C4-2B (cell line): ENCODE results near the gene IL1R1.
A peak's percentile ranks its signal among the peaks of the same experiment; 100 is the strongest.

Source experiments
- H3K27ac ChIP-seq: fragments of 450-650 bp; 2 replicates; pipeline ENCODE4 v1.5.1; 2017
- ZFX ChIP-seq: fragments of 450-650 bp; IDR thresholded peaks from 2 replicates; pipeline ENCODE4 v1.6.1; 2017
- TF ChIP-seq, protein P1 (sequence below): fragments of 450-650 bp; conservative IDR thresholded peaks from 2 replicates; pipeline ENCODE4 v1.5.1; 2017; ENCODE audit warnings: mild to moderate bottlenecking

IL1R1 gene

DNA sequence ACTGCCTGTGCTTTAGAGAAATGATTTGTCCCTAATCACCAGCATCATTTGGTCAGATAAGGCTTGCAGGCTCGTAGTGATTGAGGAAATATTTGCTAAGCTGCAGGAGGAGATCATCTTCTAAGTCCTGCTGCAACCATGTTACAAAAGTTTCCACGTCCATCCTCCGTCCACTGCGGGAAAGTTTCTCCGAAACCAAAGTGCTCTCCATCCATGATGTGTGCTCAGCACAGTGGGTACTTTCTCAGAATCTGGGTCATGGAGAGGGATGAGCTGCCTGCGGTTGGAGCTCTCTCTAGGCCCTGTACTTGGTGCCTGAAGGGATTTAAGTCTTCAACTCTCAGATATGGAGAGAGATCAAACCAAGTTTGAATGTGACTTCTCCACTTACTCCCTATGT is 83.6 kb downstream of the IL1R1 start:
- TF ChIP-seq ZFX: no peak
- TF ChIP-seq, protein P1, sequence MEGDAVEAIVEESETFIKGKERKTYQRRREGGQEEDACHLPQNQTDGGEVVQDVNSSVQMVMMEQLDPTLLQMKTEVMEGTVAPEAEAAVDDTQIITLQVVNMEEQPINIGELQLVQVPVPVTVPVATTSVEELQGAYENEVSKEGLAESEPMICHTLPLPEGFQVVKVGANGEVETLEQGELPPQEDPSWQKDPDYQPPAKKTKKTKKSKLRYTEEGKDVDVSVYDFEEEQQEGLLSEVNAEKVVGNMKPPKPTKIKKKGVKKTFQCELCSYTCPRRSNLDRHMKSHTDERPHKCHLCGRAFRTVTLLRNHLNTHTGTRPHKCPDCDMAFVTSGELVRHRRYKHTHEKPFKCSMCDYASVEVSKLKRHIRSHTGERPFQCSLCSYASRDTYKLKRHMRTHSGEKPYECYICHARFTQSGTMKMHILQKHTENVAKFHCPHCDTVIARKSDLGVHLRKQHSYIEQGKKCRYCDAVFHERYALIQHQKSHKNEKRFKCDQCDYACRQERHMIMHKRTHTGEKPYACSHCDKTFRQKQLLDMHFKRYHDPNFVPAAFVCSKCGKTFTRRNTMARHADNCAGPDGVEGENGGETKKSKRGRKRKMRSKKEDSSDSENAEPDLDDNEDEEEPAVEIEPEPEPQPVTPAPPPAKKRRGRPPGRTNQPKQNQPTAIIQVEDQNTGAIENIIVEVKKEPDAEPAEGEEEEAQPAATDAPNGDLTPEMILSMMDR: no peak
- peak overlapping the region; percentile 72 for H3K27ac ChIP-seq

DNA sequence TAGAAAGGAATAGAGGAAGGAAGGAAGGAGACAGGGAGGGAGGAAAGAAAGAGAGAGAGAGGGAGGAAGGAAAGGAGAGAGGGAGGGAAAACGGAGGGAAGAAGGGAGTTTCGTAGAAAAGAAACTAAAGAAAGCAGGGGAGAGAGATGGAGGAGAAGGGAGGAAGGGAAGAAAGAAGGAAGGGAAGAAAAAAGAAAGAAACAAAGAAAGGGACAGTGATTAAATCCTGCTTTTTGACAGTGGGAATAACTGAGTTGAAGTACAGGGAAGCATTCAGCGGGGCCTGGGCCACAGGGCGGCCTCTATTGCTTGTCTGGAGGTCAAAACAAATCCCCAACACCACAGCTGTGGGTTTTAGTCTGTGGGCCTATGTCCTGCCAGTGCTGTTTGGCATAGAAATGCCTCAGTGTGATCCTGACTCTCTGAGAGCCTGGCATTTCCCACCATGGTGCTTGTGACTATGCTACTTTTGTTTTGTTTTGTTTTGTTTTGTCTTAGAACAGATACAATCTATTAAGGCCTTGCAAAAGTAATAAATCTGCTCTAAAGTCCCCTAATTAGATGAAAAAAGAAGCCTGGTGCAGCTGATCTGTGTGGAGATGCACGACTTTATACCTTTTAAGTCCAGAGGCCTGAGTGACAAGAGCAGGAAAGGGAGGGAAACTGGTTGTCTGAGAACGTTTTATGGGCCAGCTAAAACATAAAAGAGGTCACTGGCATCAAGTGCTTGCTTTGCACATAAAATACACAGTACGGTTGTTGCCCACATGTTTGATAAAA is 84.3 kb downstream of the IL1R1 start:
- H3K27ac ChIP-seq: peak overlapping the region; percentile 72
- TF ChIP-seq, protein P1: no peak
- no peak for TF ChIP-seq ZFX

DNA sequence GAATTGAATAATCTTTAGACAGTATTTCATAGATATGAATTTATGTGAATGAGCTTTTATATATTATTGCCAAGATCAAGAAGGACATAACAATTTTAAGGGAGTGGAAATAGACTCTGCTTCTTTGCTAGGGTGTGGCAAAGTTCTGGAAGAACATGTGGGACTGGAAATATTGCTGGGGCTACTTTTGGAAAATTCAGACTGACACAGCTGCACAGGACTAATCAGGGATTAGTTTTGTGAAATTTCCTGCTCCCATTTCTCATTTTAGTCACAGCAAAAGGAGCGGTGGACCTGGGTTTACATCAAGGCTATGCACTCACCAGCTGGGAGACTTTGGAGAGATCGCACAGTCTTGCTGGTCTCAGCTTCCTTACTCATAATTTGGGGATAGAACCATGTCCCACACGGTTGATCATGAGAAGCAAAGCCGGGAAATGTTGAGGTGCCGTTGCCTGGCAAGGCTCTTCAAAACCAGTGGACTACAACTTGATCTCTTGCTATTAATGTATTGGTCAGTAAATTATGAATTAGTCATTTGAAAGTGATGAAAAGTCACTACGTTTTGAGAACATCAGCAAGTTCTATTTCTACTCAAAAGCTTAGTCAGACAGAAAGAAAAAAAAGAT is 86.7 kb downstream of the IL1R1 start:
- TF ChIP-seq, protein P1: no peak
- no peak for TF ChIP-seq ZFX
- H3K27ac ChIP-seq: no peak overlapping the region
